Activated CD4-positive, CD25-positive, alpha-beta regulatory T cell treated with anti-CD3 and anti-CD28 coated beads, Interleukin-2, amount 50 U/mL, for 24 hours (primary cell): ENCODE results near the gene CNTNAP5.

Source experiments
- ATAC-seq, 2 donors: fragments of 150-1000 bp; cut with Tn5 transposase; one replicate each; pipeline ENCODE4 v1.10.0; 2021; ENCODE audit warnings: mild to moderate bottlenecking in 1 of 2, moderate library complexity in 1 of 2

Gene CNTNAP5

DNA sequence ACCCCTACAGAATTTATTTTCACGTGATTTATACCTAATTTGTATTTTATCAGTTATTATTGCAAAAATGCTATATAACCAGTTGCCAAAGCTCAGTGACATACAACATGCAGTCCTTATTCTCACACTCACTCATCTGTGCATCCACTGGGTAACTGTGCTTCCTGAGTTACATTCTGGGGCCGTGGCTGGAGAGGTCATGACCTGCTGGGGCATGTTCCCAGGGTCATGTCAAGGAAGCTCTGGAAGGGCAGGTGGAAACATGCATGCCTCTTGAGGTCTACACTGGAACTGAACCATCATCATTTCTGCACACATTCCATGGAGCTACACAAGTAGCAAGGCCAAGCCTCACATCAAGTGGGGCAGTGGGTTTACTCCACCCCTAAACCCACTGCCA lies 715.5 kb downstream of the CNTNAP5 start:
- no peak for ATAC-seq

DNA sequence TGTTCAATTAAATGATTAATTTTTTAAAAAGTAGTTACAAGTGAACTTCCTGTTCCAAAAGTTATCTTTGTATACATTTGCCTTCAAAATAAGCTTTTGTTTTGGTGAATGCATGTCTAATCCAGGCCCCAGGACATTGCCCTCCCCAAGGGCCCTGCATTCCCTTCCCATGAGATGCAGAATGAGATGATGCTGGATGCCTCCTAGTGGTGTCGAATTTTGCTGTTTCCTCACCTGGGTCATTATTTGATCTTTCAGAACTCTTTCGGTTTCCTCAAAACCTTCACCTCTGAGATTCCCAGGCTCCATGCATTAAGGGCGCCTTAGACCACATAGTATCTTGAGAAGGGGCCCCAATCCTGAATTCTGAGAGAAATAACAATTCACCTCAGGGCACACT lies 728.8 kb downstream of the CNTNAP5 start:
- no peak for ATAC-seq

DNA sequence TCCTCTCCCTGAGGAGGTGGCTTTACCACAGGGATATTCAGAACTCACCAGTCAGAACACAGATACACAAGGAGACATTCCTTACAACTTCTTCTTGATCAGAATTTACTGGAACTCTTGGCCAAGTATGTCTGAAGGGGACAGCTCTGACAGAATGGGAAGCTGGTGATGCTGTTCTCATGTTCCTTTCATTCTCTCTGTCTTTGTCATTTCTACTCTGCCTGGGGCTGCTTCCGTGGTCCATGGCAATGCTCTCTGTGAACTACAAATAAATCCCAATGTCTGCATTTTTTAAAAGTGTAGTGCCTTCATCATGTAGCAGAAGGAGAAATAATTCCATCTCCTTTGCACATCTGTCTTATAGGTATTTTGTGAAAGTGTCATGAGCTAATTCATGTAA lies 730.3 kb downstream of the CNTNAP5 start:
- no peak for ATAC-seq

DNA sequence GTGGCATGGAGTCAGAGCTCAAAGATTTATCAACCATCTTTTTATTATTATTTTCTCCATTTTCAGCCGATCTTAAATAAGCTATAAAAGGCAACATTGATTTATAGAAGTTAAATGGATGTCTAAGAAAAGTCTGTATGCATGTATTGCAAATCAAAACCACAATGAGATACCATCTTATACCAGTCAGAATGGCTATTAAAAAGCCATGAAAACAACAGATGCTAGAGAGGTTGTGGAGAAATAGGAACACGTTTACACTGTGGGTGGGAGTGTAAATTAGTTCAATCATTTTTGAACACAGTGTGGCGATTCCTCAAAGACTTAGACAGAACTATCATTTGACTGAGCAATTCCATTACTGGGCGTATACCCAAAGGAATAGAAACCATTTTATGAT lies 731.0 kb downstream of the CNTNAP5 start:
- no peak for ATAC-seq

DNA sequence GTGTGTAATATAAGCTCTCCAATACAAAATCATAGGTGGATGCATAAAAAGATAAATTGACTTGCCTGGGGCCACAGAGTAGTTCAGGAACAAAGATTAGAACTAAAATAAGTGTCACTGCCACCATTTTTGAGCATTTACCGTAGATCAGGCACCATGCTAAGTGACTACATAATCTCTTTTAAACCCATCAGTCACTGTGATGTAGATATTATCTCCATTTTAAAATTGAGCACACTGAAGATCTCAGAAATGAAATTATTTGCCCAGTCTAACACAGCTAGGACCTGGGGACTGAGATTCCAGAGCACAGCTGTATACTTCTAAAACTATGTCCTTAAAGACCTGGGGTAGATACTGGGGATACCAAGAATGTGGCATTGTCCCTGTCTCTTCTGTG lies 737.3 kb downstream of the CNTNAP5 start:
- no peak for ATAC-seq

DNA sequence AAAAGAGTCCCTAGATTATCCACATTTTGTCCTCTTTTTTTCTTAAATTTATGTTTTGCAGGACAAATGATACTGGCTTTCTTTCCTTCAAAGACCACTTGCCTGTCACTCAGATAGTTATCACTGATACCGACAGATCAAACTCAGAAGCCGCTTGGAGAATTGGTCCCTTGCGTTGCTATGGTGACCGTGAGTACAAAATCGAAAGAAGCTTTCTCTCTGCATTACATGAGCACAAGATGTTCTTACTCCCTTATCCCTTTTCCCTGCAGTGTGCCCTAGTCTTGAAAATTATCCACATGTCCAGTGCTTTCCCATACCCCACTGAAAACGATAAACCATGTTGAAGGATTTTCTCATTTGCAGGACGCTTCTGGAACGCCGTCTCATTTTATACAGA lies 738.5 kb downstream of the CNTNAP5 start:
- no peak for ATAC-seq

DNA sequence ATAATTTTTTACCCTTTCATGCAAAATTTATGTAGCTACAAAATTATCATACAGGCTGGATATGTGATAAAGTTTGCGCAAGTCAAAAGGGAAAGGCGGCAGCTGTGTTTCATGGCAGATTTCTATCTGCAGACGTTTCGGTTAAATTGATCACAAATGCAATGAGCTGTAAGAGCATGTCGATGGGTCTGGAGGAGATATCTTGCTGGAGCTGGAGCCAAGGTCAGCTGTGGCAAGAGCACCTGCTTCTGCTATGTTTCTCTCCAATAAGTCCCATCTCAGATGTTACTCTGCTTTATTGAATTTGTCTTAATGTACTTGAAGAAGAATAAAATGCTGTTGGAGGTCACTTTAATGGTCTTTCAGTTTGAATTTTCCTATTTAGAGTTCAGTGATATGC lies 749.7 kb downstream of the CNTNAP5 start:
- no peak for ATAC-seq

DNA sequence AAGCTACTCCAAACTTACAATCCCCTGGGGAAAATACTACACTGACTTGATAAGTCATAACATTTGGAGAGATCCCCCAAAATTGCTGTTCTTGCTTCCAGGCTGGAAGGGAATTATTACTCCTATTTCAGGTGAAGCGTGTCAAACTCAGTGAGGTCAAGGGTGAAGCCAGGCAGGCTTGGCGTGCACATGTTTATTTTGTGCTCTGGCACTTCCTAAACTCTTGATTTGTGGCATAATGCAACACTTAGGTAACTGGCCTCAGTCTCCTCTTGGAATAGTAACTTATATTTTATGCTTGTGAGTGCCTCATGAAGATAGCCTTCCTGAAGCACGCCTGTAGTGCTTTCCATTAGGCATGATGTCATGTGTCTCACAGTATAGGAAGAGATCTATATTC lies 751.2 kb downstream of the CNTNAP5 start:
- ATAC-seq: no peak

DNA sequence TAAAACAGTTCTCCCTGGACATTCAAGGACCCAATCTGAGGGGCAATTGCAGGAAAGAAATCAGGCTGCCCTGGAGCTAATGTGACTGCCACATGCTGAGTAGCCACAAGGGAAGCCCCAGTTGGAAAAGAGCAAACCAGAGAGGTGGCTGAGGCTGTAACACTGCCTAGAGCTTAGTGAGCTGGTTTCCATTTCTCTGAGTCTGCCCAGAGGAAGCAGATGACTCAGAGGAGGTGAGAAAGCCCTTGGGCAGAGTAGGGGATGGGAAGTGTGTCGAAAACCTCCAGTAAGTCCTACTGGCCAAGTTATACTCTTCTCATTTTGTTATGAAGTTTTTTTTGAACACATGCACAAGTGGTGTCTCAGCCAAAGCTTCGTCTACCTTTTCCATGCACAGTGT lies 753.0 kb downstream of the CNTNAP5 start:
- ATAC-seq: no peak

DNA sequence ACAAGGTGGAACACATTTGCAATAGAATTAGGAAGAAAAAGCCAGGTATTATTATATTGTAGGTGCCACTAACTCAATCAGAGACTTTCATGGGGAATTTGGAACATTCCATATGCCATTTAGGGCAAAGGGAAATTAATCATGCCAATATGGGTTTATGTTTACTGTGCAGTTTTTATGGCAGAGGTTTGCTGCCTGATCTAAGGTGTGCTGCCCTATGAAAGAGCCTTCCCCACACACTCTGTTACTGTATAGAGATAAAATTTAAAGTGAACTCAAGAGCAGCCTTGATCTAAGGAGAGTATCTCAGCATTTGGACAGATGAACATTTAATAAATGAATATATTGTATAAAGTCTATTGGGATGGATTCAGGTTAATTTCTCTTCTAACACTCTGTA lies 771.6 kb downstream of the CNTNAP5 start:
- no peak for ATAC-seq

DNA sequence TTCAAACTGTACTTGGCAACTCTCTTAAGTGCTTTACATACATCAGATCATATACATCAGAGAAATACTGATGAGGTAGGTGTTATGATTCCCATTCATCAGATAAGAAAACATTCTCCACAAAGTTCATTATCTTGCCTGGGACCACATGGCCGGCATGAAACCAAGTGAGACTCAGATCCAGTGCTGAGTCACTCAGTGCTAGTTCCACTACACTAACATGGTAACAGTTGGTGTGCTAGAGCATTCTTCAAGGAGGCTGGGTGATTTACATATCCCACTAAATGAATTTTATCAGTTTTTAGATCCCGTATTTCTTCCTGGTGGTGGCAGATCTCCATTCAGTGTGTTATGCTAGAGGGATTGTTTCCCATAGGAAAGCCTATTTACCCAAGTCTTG lies 772.0 kb downstream of the CNTNAP5 start:
- no peak for ATAC-seq

DNA sequence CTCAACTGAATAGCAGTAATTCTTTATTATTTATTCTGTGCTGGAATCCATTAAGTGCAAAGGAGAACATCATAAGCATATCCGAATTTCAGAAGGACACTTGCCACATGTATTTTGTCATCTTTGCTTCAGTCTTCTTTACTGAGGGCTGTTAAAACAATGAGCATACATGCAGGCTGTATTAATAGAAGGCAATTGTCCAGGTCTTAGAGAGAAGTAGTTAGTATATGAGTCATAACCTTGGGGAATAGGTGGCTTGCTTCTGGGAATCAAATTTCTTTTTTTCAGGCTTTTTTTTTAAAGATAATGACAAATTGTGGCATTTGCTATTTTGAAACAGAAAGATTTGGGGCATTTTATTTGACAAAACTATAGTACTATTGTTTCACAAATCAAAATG lies 773.5 kb downstream of the CNTNAP5 start:
- no peak for ATAC-seq

DNA sequence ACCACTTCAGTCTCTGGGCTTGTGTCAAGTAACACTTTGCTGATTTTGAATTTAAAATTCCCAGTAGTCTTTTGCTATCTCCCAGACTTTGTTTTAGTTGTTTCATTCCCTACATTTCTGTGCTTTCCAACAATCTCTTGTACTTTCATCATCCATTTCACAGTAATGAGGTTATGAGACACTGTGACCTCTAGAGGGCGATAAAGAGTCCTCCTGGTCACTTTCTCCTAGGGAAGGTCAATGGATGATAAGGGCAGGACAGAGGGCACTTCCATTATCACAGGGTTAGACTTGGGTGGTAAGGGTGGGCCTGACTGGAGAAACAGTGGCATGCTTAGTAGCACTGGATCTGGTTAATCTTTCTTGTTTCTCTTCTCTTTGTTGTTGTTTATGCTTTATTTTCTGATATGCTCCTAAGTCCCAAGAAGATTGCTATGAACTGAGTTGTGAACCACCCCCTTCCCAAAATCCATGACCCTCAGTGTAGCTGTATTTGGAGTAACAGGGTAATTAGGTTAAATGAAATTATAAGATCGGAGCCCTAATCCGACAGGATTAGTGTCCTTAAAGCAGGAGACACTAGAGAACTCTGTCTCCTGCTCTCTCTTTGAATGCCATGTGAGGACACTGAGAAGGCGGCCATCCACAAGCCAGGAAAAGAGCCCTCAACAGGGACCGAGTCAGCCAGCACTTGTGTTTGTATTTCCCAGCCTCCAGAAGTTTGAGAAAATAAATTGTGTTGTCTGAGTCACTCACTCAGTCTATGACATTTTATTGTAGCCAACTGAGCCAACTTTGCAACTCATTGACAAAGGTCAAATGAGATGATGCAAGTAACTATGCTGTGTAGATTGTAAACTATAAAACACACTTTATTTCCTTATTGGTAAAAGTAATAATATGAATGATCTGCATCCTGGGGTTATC lies 779.2 kb downstream of the CNTNAP5 start:
- ATAC-seq: no peak

DNA sequence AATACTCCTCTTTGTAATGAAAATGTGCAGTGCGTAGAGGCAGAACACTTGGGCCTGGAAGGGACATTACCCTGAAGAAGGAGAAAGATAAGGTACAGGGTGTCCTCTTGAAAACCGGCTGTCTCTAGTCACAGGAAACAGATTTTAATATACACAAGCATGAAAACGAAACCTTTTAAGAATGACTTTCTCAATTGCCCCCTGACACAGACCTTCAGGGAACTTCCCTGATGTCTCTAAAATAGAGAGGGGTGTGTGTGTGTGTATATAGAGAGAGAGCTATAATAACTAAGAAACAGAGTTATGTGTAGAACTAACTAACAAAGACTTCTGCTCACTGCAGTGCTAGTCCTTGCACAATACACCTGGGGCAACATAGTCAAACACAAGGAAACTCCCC lies 780.0 kb downstream of the CNTNAP5 start:
- no peak for ATAC-seq

DNA sequence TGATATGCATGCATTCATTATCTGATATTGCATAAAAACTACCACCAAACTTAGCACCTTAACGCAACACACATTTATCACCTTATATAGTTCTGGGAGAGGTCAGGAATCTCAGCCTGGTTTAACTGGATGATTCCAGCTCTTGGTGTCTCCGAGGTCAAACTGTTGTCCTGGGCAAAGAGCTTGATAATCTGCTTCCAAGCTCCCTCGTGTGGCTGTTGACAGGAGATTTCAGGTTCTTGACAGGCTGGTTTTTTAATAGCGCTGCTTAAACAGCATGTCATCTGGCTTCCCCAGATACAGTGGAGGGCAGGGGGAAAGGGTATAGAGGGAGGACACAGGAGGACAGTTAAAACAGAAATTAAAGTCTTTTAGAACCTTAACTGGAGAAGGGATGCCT lies 785.0 kb downstream of the CNTNAP5 start:
- no peak for ATAC-seq

DNA sequence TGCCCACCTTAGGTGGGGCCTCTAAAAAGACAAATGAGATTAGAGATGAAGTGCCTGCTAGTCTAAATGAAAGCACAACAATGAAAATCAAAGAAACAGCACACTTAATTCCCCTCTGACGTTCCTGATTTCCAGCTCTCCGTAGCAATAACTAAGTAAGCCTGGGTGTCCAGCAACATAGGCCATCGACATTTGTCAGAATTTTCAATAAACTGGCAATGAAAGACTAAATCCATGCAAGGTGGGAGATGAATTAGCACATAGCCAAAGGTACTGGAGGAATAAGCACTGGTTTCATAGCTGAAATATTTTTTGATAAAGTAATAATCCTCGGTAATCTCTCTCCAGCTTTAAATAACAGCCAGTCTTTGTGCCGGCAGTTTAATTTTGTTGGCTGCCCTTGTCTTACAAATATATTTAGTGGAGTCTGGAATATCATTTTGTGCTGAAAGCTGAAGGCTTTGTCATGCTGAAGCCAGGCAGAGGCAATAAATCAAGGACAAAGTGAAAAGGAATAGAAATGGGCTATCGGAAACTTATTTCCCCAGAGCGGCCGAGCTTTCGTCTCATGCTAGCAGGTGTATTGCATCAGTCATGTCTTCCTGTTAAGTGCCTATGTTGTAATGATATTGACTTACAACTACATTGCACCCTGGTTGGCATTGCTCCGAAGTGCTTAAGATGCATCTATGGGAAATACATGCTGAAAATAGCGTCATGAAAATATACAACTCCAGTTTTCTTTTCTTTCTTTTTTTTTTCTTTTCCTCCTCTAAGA lies 790.1 kb downstream of the CNTNAP5 start:
- no peak for ATAC-seq

DNA sequence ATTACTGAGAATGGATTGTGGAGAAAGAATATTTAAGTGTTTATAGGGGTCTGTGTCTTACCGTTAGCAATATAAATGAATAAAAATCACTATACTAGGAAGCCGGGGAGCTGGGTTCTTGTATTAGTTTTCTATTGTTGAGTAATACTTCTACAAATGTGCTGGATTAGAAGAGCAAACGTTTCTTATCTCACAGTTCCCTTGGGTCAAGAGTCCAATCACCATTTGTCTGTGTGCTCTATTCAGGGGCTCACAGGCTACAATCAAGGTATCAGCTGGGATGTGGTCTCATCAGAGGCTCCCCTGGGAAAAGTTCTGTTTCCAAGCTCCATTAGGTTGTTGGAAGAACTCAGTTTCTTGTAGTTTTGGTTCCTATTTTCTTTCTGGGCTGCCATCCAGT lies 790.9 kb downstream of the CNTNAP5 start:
- no peak for ATAC-seq

DNA sequence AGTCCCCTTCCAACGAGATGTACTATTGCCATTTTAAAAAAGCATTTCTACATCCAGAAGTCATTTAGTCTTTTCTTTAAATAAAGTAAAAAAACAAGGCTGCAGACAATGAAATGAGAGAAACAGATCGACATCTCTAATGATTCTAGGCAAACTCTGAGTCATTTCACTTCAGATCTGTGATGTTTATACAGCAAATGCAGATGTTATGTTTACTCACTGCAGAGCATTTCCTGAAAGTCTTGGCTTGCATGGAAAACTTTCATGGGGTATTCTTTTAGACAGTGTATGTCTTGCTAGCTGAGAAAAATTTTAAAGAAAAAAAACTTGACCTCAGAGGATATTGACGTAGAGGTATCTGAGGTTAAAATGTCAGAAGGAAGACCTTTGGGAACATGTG lies 797.4 kb downstream of the CNTNAP5 start:
- ATAC-seq: no peak

DNA sequence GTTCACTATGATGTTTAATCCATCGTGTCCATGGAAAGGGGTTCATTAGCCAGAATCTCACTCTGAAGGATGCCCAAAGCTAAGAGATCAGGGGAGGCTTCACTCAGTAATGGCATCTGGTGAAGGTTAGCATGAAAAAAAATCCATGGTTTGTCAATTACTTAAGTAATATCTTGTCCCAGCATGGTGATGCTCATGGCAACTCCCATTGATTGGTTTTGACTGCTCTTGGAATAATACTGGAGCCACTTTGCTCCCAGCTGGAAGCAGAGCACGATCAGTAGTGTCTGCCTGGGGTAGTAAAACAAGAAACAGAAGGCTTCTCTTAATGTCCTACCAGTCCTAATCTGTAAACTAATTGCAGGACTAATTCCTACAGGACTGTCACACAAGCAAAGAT lies 799.4 kb downstream of the CNTNAP5 start:
- ATAC-seq: no peak

DNA sequence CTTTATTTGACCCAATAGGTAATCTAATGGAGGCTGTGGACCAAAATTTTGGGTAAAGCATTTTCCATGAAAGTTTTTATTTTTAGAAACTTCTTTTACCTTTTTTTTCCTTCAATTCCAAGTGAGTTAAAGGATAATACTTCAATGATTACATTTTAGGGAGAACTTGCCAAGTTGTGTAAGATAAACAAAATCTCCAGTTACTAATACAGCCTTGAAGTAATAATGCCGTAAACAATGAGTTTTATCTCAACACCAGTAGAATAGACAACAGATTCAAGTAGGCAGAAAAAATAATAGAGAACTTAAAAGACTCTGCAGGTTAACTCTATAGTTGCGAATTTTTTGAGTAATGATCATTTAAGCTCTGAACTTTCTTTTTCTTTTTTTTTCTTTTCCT lies 807.4 kb downstream of the CNTNAP5 start:
- no peak for ATAC-seq

DNA sequence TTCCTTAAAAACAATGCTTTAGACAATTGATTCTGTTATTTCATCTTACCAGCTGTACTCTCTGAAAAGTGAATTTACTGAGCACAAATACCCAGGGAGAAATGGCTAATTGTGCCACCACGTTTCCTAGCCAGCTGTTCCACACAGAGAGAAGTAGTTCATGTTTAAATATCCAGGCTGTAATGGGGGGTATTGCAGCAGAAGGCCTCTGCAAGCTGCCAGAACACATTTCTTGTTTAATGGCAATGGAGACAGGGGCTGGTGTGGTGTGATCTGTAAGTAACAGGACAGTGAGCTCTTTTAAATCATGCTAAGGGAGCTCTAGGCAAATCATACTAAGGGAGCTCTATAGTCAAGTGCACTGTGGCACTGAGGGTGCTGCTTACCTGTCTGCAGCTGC lies 809.2 kb downstream of the CNTNAP5 start:
- no peak for ATAC-seq

DNA sequence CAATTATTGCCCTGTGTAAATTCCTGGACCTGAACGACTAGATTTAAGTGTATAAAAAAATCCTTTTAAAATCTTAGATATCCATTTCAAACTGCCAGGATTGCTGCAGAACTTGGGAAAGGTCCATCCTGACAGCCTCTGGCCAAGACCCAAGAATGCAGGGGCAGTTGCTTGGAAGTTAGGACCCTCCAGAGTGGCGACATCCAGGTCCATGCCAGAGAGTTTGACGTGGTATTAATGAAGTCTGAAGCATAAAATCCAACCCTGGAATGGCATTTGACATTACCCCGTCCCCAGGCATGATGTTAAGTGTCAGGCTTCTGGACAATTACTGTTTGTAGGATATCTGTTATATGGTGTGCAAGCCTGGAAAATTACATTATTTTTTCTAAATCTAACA lies 810.2 kb downstream of the CNTNAP5 start:
- ATAC-seq: no peak

DNA sequence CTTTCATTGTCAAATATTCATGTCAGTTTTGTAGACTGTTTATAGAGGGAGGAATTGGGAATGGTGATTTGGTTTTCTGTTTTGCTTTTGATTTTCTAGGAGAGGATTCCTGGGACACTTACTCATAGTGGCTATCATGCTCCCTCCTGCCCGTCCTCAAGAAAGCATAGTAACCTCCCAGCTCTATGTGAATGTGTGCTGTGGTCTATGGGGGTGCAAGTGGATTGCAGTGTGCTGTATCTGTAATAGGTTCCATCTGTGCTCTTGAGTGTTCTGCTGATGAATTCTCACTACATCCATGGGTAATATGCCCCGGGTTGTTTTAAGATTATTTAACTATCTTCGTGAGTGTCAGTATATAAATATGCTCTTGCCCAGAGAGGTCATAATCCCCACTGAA lies 811.3 kb downstream of the CNTNAP5 start:
- no peak for ATAC-seq

DNA sequence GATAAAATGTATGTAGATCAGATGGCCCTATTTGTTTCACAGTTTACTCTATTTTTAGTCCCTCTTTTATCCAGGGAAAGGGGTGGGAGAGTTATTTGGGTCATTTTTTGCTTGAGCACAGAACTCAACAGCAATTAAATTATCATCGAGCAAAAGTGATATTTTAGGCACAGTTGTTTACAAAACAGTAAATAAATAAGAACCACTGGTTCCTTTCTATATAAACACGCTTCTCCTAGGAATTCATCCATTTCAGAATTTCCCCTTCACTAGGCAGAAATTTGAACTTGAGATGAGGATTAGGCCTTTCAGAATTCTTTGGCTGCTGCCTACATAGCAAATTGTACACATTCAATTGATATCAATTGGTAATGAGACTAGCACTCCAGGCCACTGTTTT lies 812.4 kb downstream of the CNTNAP5 start:
- no peak for ATAC-seq
